ENCODE measurements around the gene RASA3.

The RASA3 gene

DNA sequence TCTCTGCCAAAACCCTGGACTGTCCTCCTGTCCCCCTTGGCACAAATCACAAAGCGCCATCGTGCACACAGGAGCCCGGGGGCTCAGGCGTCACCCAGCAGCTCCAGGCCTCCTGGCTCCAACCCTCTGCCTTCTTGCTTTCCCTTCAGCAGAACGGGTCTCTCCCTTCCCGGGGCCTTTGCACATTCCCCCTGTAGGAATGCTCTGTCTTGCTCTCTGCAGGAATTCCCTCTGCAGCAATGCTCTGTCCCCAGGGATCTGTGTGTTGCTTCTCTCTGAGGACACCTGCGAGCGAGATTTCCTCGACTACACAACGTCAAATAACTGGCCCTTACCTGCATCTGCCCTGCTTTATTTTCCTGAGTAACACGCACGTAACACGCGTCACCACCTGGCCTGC, 13.3 kb upstream of the RASA3 start:
- DNase-seq: no peak
- H3K4me1 ChIP-seq (ENCODE audit: low read length): peaks cover 34% of the 10 kb centered on the region
- peaks cover 13% of the 10 kb centered on the region for H3F3A ChIP-seq (ENCODE audit: insufficient read depth, low read length)
- no peak overlapping the region for H3K4me3 ChIP-seq (ENCODE audit: low read length)
- TF ChIP-seq, protein P1, sequence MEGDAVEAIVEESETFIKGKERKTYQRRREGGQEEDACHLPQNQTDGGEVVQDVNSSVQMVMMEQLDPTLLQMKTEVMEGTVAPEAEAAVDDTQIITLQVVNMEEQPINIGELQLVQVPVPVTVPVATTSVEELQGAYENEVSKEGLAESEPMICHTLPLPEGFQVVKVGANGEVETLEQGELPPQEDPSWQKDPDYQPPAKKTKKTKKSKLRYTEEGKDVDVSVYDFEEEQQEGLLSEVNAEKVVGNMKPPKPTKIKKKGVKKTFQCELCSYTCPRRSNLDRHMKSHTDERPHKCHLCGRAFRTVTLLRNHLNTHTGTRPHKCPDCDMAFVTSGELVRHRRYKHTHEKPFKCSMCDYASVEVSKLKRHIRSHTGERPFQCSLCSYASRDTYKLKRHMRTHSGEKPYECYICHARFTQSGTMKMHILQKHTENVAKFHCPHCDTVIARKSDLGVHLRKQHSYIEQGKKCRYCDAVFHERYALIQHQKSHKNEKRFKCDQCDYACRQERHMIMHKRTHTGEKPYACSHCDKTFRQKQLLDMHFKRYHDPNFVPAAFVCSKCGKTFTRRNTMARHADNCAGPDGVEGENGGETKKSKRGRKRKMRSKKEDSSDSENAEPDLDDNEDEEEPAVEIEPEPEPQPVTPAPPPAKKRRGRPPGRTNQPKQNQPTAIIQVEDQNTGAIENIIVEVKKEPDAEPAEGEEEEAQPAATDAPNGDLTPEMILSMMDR (IDR thresholded peaks at IDR 0.05; ENCODE audit: low read length): no peak
- TF ChIP-seq EZH2 (optimal IDR thresholded peaks at IDR 0.05; ENCODE audit: low read depth, low read length) (no peak), EZH2phosphoT487 (IDR thresholded peaks at IDR 0.05; ENCODE audit: low read length) (no peak)
- H2AFZ ChIP-seq (ENCODE audit: low read length): no peak overlapping the region
- H3K79me2 ChIP-seq (ENCODE audit: low read length): no peaks in the 10 kb centered on the region
- H4K20me1 ChIP-seq (ENCODE audit: insufficient read depth, low read length): no peaks in the 10 kb centered on the region
- H3K9me2 ChIP-seq (replicated peaks; ENCODE audit: insufficient read depth, low read length): no peaks in the 10 kb centered on the region
- no peak overlapping the region for H3K4me2 ChIP-seq (ENCODE audit: low read depth, low read length)
- no peak overlapping the region for H3K9ac ChIP-seq (ENCODE audit: low read length)
- no peaks in the 10 kb centered on the region for H3K9me3 ChIP-seq (replicated peaks; ENCODE audit: insufficient read depth, low read length)
- H3K36me3 ChIP-seq (replicated peaks; ENCODE audit: insufficient read depth, low read length): no peaks in the 10 kb centered on the region
- no peak overlapping the region for H3K27ac ChIP-seq (ENCODE audit: low read length)
- H3K27me3 ChIP-seq (replicated peaks; ENCODE audit: insufficient read depth, low read length): no peaks in the 10 kb centered on the region

DNA sequence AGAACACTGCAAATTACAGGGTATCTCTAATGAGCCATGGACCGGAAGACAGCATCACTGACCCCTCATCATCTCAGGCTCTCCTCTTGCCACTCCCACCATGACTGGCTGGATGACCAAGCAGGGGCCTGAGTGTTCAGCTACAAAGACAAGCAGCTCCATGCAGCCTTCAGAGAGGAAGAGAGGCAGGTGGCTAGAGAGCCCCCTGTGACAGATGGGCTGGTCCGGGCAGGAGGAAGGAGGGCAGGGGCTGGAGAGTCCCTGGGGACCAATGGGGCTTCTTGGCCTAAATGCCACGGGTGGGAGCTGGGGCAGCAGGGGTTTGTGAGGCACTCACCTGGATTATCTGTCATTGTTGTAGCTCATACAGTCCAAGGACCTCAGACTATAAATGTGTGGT, 12.8 kb upstream of the RASA3 start:
- no peak overlapping the region for H2AFZ ChIP-seq (ENCODE audit: low read length)
- H3K36me3 ChIP-seq (replicated peaks; ENCODE audit: insufficient read depth, low read length): no peaks in the 10 kb centered on the region
- TF ChIP-seq EZH2 (optimal IDR thresholded peaks at IDR 0.05; ENCODE audit: low read depth, low read length): no peak
- no peak overlapping the region for H3K4me3 ChIP-seq (ENCODE audit: low read length)
- H3K27ac ChIP-seq (ENCODE audit: low read length): no peak overlapping the region
- no peaks in the 10 kb centered on the region for H3K9me2 ChIP-seq (replicated peaks; ENCODE audit: insufficient read depth, low read length)
- H3K4me1 ChIP-seq (ENCODE audit: low read length): peaks cover 34% of the 10 kb centered on the region
- H4K20me1 ChIP-seq (ENCODE audit: insufficient read depth, low read length): no peaks in the 10 kb centered on the region
- DNase-seq: no peak
- no peaks in the 10 kb centered on the region for H3K9me3 ChIP-seq (replicated peaks; ENCODE audit: insufficient read depth, low read length)
- H3K4me2 ChIP-seq (ENCODE audit: low read depth, low read length): no peak overlapping the region
- no peaks in the 10 kb centered on the region for H3K79me2 ChIP-seq (ENCODE audit: low read length)
- no peaks in the 10 kb centered on the region for H3K27me3 ChIP-seq (replicated peaks; ENCODE audit: insufficient read depth, low read length)
- H3F3A ChIP-seq (ENCODE audit: insufficient read depth, low read length): peaks cover 13% of the 10 kb centered on the region
- H3K9ac ChIP-seq (ENCODE audit: low read length): no peak overlapping the region

GRCh38 chr13:114144606-114145244, 12.3 kb upstream of the RASA3 start:
- no peaks in the 10 kb centered on the region for H3K9me2 ChIP-seq (replicated peaks; ENCODE audit: insufficient read depth, low read length)
- no peak overlapping the region for H2AFZ ChIP-seq (ENCODE audit: low read length)
- no peaks in the 10 kb centered on the region for H3K79me2 ChIP-seq (ENCODE audit: low read length)
- H3F3A ChIP-seq (ENCODE audit: insufficient read depth, low read length): peaks cover 13% of the 10 kb centered on the region
- peaks cover 31% of the 10 kb centered on the region for H3K4me1 ChIP-seq (ENCODE audit: low read length)
- H3K9ac ChIP-seq (ENCODE audit: low read length): no peak overlapping the region
- no peaks in the 10 kb centered on the region for H4K20me1 ChIP-seq (ENCODE audit: insufficient read depth, low read length)
- no peaks in the 10 kb centered on the region for H3K9me3 ChIP-seq (replicated peaks; ENCODE audit: insufficient read depth, low read length)
- no peak overlapping the region for H3K27ac ChIP-seq (ENCODE audit: low read length)
- H3K4me2 ChIP-seq (ENCODE audit: low read depth, low read length): no peak overlapping the region
- TF ChIP-seq EZH2 (optimal IDR thresholded peaks at IDR 0.05; ENCODE audit: low read depth, low read length) (no peak), EZH2phosphoT487 (IDR thresholded peaks at IDR 0.05; ENCODE audit: low read length) (no peak)
- TF ChIP-seq, protein P1 (IDR thresholded peaks at IDR 0.05; ENCODE audit: low read length): no peak
- DNase-seq: no peak
- no peaks in the 10 kb centered on the region for H3K27me3 ChIP-seq (replicated peaks; ENCODE audit: insufficient read depth, low read length)
- H3K36me3 ChIP-seq (replicated peaks; ENCODE audit: insufficient read depth, low read length): no peaks in the 10 kb centered on the region
- no peak overlapping the region for H3K4me3 ChIP-seq (ENCODE audit: low read length)

GRCh38 chr13:114143806-114144605, 11.6 kb upstream of the RASA3 start:
- DNase-seq: no peak
- TF ChIP-seq EZH2 (optimal IDR thresholded peaks at IDR 0.05; ENCODE audit: low read depth, low read length): no peak
- TF ChIP-seq, protein P1 (IDR thresholded peaks at IDR 0.05; ENCODE audit: low read length): no peak
- TF ChIP-seq EZH2phosphoT487 (IDR thresholded peaks at IDR 0.05; ENCODE audit: low read length): no peak
- H3K4me2 ChIP-seq (ENCODE audit: low read depth, low read length): no peak overlapping the region

More at GRCh38 chr13:114143806-114144605, 11.6 kb upstream of the RASA3 start:
- H3K27ac ChIP-seq (ENCODE audit: low read length): no peak overlapping the region
- peaks cover 26% of the 10 kb centered on the region for H3K4me1 ChIP-seq (ENCODE audit: low read length)
- no peaks in the 10 kb centered on the region for H4K20me1 ChIP-seq (ENCODE audit: insufficient read depth, low read length)
- no peak overlapping the region for H3K4me3 ChIP-seq (ENCODE audit: low read length)
- H3K9ac ChIP-seq (ENCODE audit: low read length): no peak overlapping the region
- H2AFZ ChIP-seq (ENCODE audit: low read length): no peak overlapping the region
- no peaks in the 10 kb centered on the region for H3K79me2 ChIP-seq (ENCODE audit: low read length)
- no peaks in the 10 kb centered on the region for H3K27me3 ChIP-seq (replicated peaks; ENCODE audit: insufficient read depth, low read length)
- peaks cover 13% of the 10 kb centered on the region for H3F3A ChIP-seq (ENCODE audit: insufficient read depth, low read length)
- H3K9me3 ChIP-seq (replicated peaks; ENCODE audit: insufficient read depth, low read length): no peaks in the 10 kb centered on the region
- no peaks in the 10 kb centered on the region for H3K9me2 ChIP-seq (replicated peaks; ENCODE audit: insufficient read depth, low read length)
- H3K36me3 ChIP-seq (replicated peaks; ENCODE audit: insufficient read depth, low read length): no peaks in the 10 kb centered on the region

All from MM.1S (cell line).